Measurements from ENCODE around the gene ORMDL3.
"Not testable (repeated sequence)": the region's sequence is repeated elsewhere in the genome, so short reads cannot be mapped to it uniquely, and the experiment has no call there.

ORMDL3 gene

DNA sequence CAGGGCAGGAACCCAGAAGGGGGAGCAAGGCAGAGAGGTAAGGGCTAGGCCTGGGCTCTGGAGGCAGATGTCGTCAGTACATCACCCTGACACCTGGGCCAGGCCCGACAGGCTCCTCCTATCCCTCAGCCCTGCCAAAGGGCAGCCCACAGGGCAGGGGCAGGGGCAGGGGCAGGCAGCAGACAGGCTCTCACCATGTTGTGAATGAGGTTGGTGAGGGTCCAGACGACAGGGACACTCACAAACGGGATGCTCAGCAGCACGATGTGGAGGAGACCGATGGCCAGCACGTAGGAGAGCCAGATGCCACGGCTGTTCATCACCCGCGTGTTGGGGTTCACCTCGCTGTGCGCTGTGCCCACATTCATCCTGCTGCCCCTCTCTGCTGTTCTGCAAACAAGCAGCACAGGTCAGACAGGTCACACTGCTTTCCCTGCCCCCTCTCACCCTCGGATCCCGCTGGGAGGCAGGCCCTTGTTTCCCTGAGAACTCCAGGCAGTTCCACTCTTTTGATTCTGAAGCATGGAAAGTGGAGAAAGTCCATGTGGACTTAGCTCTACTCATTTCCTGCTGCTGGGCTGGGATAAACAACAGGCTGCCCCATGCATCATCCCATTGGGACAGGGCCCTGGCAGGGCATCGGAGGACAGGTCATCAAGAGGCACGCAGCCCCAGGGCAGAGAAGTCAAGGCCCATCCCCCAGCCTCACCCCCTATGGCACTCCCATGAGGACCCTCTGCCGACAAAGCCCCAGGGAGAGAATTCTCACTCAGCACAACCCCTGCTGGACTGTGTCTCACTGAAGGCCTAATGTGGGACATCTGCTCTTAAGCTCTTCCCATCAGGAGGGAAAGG, 3.3 kb downstream of the ORMDL3 start:
- DNase-seq = no peak

DNA sequence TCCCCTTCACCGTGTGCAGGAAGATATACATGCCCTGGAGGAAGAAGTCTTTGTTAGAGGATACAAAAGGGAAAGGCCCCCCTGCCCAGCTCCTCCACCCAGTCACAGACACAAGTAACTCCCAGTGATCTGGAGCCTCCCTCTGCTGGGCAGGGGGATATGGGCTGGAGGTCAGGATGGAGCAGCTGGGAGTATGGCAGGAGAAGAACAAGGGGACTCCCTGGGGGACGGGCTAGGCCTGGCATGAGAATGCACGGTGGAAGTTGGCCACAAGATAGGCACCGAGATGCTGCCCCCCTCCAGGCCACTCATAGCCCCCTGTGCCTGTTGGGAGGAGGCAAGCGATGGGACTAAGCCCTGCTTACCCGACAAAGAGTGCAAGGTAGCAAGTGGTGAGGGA, 4.2 kb downstream of the ORMDL3 start:
- DNase-seq = no peak

DNA sequence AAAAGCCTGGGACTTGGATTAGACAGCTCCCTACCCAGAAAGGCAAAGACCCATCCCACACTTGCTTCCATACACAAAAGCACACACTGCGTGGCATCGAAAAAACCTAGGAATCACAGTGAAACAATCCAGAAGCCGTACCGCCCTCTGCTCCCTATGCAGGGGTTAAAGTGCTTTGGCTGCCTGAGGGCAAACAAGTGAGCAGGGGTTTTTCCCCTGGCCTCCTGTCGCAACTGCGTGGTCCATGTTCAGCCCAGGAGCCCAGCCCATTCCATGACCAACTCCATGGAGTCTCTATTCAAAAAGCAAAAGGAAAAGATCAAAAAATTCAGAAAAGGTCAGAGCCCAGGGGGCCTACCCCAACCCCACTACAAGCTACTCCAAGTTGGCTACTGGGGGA, 5.4 kb downstream of the ORMDL3 start:
- no peak for DNase-seq

DNA sequence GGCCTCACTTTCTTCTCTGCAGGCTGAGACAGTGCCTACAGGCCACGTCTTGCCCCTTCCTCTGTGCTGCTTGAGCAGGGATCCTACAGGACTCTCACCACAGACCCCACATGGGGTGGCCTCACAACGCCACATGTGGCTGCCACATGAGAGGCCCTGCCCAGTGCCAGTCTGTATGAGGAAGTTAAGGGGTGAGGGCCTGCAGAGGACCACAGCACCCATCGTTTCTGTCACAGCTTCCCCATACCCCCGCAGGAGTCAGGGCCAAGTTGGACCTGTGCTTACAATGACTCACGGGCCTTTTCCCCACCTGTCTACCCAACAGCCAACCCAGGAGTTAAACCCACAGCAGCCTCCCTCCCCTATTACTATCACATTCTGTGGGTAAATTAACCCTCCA, 6.1 kb downstream of the ORMDL3 start:
- DNase-seq = no peak

DNA sequence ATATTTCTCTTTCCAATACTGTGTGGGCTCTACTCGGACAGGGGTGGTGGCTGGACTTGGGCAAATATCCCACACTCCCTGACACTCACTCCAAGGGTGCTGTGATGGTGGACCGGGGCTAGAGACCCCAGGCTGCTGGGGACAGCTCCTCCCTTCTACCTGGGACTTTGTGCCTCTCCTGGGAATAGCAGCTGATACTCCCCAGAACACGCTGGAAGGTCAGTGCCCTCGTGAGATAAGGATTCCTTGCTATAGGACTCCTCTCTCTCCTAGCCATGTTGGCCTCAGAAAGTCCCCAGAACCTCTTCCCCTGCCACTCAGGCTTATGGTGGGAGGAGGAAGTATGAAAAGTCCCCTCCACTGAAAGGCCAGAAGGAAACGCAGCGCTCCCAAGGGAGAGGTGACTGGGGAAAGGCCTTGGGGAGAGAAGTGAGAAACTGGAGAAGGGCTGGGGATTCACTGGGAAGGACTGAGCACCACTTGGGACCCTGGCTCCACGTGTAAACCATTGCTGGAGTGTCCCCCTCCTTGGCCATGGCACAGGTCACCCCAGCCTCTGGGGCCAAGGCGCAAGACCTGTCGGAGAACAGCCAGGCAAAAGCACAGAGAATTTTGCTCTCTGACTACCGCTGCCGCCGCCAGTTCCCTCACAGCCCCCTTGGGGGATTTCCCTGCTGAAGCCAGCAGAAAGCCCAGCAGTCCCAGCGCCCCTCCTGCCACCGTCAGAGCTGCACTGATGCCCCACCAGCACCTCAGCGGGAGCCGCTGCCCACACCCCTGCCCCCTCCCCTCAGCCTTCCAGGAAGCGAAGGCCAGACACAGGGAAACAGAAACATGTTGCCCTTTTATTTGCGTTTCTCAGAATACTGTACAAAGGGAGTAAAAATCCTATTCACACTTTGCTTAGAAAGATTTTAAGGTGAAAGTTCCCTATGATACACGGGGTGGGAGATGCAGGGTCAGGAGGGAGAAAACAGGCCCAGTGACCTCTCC, 6.9 kb downstream of the ORMDL3 start:
- DNase-seq = no peak

DNA sequence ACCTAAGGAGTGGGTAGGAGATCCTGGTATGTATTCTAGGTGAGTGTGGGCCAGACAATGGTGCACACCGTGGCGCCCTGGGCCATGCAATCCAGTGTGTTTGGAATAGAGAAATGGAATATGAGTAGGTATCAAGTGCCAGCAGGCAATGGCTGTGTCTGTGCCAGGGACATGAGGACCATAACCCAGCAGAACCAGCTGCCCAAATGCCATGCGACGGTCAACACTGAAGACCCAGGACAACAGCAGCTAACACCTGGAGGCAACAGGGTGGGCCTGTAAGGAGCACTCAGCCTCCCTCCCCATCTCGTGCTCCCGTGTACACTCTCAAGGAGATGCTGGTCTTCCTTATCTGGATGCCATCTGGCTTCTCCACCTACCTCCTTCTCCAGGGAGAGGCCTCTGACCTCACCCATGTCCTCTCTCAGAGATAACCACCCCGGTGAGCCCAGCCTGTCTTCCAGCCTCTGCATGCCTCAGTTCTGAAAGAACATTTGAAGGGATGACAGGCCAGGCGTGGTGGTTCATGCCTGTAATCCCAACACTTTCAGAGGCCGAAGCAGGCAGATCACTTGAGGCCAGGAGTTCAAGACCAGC, 8.2 kb downstream of the ORMDL3 start:
- no peak for DNase-seq

DNA sequence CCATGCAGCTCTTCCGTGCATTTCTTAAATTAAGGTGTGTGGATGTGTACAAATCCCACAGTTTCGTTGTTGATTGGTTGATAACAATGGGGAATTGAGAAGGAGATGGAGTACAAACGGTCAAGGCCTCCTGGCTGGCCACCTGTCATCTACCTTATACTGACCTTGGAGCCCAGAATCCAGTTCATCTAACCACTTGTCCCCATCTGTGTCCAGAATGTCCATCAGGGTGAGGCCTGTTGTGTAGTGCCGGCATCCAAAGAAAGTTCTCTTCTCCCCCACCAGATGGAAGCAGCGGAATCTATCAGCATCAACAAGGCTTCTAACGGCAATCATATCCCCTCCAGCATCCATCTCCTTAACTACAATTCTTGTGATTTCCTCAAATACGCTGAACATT, 10.5 kb downstream of the ORMDL3 start:
- no peak for DNase-seq

DNA sequence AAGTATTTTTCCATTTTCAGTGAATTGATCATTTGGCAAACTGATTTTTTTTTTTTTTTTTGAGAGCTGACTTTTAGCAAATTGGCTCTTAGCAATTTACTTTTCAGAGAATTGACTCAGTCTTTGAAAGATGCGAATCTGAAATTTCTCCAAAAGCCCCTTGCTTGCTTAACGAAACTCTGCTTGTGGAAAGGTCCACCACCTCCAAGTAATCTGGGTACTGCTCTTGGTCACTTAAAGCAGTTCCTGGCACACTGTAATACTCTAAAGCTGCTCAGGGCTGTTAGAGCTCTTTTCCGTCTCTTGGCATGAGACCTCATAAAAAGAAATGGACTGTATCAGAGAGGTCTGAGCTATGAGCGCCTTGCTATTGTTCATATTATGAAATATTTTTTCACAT, 11.8 kb downstream of the ORMDL3 start:
- DNase-seq = no peak

DNA sequence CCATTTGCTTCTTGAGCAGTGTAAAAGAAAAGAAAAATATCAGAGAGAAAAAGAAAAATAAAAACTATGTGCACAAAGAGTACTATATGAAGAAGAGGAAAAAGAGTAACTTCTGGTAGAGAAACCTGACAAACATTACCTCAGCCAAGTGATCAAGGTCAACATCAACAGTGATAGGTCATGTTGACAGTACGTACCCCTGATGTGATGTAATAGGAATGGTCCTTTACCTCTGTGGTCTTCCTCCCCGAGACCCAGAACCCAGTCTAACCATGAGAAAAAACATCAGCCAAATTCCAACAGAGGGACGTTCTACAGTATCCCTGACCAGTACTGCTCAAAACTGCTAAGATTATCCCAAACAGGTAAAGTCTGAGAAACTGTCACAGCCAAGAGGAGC, 13.4 kb downstream of the ORMDL3 start:
- DNase-seq = no peak

DNA sequence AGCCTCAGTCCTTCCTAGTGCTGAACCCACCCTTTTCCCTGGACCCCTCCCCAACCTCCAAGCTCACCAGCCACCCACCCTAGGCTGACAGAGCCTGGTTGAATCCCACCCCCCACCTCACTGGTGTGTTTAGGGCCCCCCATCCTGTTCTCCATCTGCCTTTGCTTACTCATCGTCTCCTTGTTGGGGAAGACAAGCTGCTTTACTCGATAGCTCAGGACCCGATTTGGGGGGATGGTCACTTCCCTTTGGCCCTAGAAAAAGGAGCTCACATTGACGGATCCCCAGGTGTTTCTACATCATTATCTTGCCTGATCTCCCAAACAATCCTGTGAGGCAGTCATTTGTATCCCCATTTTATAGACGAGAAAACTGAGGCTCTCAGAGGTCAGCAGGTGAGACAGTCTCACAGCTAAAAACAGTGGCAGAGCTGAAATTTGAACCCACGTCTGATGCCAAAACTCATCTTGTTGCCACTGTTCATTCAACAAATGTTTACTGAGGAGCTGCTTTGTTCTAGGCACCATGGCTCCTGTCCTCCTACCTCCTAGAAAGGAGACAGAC, 18.5 kb downstream of the ORMDL3 start:
- DNase-seq = no peak

DNA sequence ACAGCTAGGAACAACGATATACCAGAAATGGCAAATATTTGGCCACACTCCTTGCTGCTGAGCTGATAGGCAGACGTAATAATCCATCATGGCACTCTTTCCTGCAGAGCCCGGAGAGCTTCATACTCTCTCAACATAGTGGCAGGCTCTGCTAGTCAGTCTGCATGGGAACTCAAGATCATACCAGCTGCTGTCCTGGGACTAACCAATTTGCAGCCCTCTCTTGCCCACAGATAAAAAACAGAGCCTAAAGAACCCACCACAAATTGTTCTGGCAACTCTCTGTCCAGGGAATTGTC, 22.5 kb downstream of the ORMDL3 start:
- no peak for DNase-seq

DNA sequence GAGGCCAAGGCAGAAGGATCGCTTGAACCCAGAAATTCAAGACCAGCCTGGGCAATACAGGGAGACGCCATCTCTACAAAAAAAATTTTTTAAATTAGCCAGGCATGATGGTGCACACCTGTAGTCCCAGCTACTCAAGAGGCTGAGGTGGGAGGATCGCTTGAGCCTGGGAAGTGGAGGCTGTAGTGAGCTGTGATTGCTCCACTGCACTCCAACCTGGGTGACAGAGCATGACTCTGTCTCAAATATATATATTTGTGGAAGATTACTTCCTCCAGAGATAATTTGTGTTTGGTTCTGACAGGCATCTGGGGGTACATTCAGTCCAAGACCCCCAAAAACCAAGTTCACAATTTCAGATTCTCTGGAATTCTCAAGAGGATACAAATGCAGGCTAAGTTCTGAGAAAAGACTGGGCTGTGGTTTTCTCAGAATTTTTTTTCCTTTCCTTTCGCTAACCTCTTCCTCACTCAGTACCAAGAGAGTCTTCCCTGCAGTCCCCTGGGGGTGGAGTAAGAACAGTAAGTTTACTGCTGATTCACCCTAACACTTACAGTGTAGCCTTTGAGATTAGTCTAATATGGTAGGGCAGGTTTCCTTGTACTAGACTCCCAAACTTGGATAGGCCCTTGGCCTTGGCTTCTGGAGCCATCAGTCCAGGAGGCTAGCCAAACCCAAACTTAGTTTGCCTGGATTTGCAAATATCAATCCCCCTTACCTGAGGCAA, 24.1 kb downstream of the ORMDL3 start:
- DNase-seq = no peak

DNA sequence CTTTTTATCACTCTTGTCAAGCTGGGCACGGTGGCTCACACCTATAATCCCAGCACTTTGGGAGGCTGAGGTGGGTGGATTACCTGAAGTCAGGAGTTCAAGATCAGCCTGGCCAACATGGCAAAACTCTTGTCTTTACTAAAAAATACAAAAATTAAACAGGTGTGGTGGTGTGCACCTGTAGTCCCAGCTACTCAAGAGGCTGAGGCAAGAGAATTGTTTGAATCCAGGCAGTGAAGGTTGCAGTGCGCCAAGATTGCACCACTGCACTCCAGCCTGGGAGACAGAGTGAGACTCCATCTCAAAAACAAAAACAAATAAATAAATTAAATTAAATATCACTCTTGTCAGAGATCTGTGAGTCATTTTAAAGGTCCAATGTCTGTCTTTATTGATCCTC, 25.4 kb downstream of the ORMDL3 start:
- DNase-seq = not testable (repeated sequence)

DNA sequence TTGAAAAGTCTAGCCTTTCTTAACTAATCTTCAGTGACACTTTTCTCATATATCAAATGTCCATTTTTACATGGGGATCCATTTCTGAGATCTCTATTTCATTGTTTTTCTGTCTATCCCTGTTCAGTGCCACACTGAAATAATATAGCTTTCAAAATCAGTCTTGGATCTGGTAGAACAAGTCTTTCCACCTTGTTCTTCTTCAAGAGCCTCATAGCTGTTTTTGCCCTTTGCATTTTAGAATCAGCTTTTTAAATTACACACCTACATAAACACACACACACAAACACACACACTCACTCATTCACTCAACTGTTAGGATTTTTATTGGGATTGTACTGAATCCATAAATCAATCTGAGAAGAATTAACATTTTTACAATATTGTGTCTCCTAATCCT, 28.2 kb downstream of the ORMDL3 start:
- no peak for DNase-seq

DNA sequence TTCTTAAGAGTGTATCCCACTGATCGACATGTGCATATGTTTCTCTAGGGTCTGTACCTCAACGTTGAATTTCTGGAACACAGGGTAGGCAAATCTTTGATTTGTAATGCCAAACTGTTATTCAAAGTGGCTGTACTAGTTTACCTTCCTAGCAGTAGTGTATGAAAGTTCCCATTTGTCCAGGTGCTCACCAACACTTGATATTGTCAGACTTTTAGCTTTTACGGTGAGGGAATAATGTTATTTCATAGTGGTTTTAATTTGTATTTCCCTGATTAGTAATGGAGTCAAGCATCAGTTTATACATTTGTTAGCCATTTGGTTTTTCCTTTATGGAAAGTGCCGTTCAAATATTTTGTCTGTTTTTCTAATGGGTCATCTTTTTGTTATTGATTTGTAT, 29.3 kb downstream of the ORMDL3 start:
- no peak for DNase-seq

DNA sequence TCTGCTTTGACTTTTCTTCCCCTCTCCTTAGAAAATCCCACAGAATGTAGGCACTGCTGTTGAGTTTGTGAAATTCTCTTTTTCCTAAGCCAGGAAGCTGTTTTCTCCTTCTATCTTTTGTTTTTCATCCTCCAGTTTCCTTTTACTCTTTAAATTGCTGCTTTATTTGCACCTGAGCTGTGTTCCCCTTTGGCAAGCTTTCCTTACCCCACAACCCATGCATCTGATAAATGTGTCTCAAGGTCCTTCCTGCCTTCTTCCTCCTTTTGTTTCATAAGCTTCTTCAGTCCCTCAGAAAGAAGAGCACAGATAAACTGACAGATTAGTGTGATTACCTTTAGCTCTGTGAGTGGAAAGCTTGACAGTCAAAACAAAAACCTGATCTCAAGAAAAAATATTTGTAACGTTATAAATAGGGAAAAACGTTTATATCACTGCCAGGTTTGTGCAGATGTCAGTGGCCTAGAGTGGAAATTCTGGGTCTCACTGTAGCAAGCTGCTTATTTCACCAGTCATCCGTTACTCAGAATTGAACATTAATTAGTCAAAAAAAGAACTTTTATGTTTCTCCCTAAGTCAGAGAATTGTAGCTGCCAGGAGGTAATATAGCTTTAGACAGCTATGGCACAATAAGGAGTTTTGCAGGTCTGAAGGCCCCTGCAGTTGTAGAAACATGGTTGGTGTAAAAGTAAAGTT, 32.6 kb downstream of the ORMDL3 start:
- no peak for DNase-seq

DNA sequence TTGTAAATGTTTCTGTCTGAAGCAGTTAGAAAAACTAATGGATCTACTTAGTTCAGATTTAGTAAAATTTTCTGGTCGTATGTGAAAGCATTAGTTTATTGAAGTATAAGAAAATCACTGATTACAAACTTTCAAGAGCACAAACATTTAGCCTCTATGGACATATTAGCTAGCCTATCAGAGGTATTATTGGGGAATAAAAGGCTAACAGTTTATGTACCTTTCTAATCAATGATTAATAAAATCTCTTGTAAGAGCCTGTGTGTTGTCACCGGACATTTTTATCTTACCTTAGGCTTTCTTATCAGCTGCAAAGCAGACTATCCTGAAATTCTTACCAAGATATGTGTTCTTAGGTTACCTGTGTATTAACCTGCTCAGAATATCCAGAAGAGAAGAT, 38.2 kb downstream of the ORMDL3 start:
- no peak for DNase-seq

DNA sequence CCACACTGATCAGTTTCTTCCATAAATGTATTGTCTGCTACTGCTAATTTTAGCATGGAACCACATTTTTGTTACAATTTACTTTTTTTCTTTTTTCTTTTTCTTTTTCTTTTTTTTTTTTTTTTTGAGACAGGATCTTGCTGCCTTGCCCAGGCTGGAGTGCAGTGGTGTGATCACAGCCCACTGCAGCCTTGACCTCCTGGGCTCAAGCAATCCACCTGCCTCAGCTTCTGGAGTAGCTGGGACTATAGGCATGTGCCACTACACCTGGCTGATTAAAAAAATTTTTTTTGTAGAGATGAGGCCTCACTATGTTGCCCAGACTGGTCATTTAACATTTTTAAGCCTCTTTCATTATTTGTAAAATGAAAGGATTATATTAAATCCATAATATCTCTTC, 40.3 kb downstream of the ORMDL3 start:
- DNase-seq = no peak

DNA sequence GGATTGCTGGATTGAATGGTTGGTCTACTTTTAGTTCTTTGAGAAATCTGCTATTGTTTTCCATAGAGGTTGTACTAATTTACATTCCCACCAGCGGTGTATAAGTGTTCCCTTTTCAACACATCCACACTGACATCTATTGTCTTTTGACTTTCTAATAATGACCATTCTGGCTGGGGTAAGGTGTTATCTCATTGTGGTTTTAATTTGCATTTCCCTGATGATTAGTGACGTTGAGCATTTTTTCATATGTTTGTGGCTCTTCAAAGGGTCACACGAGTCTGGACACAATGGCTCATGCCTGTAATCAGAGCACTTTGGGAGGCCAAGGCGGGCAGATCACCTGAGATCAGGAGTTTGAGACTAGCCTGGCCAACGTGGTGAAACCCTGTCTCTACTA, 41.3 kb downstream of the ORMDL3 start:
- not testable (repeated sequence) for DNase-seq

DNA sequence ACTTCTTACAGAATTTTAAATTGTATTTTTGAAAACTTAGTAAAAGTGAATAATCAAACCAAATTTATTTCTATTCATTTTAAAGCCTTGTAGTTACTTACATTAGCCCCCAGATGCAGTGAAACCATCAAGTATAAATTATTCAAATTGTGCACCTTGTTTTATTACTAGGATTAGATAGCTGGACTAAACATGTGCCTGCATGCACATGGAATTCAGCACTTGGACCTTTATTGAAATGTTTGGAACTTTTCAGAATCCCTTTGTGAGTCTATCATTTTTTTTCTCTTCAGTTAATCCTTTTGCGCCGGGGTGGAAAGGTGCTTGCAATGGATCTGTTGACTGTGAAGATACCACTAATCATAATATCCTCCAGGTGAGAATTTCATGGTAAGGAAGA, 54.6 kb downstream of the ORMDL3 start:
- no peak for DNase-seq

DNA sequence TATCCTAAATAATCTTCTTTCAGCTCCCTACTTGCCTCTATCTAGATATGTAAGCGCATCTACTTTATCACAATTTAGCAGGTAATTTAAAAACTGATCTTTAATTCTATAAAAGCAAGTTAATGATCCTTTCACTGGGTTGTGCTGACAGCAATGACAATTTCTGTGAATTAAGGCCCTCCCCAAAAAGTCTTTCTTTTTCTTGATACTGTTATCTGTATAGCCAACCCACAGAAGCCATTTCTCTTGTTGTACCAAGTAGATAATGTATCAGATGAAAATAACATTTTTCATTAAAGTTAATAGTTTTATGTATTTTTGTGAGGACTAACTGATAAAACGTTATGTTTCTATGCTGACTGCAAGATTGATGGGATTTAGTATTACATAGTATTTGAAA, 55.6 kb downstream of the ORMDL3 start:
- DNase-seq = no peak
